Myocyte (in vitro differentiated cells): Measurements from ENCODE around the gene CD99. TPM values are rescaled to one million over a fixed set of nuclear protein-coding genes. Genes with fewer than 3 reads are reported as not detected.
"Not testable (repeated sequence)": the region's sequence is repeated elsewhere in the genome, so short reads cannot be mapped to it uniquely, and the experiment has no call there.

Experiments used
- DNase-seq: peaks from one replicate; pipeline ENCODE4 v3.0.0-alpha.2; 2012; ENCODE audit warnings: low read depth
- total RNA-seq: library from RNA; depleted of rRNA; stranded (reverse); fragments of >200 nt; gene quantifications from 2 replicates; pipeline ENCODE4 v1.2.3, GENCODE V29; 2014

CD99 gene
- total RNA-seq, 1 donor from 2014 or later, result 559 TPM

- DNase-seq, result no peak
Measured at GRCh38 chrX:2719774-2720447, 28.8 kb downstream of the CD99 start.

- no peak for DNase-seq
Measured at GRCh38 chrX:2723286-2723879, 32.3 kb downstream of the CD99 start.

GRCh38 chrX:2727264-2727663 lies 36.2 kb downstream of the CD99 start:
- not testable (repeated sequence) for DNase-seq

GRCh38 chrX:2732076-2732475 lies 41.0 kb downstream of the CD99 start:
- DNase-seq, result peak; percentile 24

GRCh38 chrX:2732649-2733048 lies 41.6 kb downstream of the CD99 start:
- DNase-seq, result no peak

- no peak for DNase-seq
Measured at GRCh38 chrX:2733286-2733685, 42.2 kb downstream of the CD99 start.

- no peak for DNase-seq
Measured at GRCh38 chrX:2735270-2735669, 44.2 kb downstream of the CD99 start.

- no peak for DNase-seq
Measured at GRCh38 chrX:2740672-2741071, 49.6 kb downstream of the CD99 start.

- no peak for DNase-seq
Measured at GRCh38 chrX:2741386-2741785, 50.3 kb downstream of the CD99 start.

- DNase-seq, result not testable (repeated sequence)
Measured at GRCh38 chrX:2746250-2746649, 55.2 kb downstream of the CD99 start.

GRCh38 chrX:2748171-2748814 lies 57.2 kb downstream of the CD99 start:
- no peak for DNase-seq

- no peak for DNase-seq
Measured at GRCh38 chrX:2748815-2749188, 57.7 kb downstream of the CD99 start.

- no peak for DNase-seq
Measured at GRCh38 chrX:2751291-2751690, 60.2 kb downstream of the CD99 start.

GRCh38 chrX:2751874-2752300 lies 60.8 kb downstream of the CD99 start, which contains the start of gene XG:
TSS of gene XG (plus strand) at chrX:2752040. CDS start at chrX:2752275, 235 bp downstream.
- DNase-seq, result peak; percentile 47

GRCh38 chrX:2752441-2752840 lies 61.3 kb downstream of the CD99 start:
- not testable (repeated sequence) for DNase-seq

- DNase-seq, result peak; percentile 79
Measured at GRCh38 chrX:2755163-2755715, 64.1 kb downstream of the CD99 start.

- no peak for DNase-seq
Measured at GRCh38 chrX:2756548-2756947, 65.5 kb downstream of the CD99 start.

GRCh38 chrX:2761246-2761645 lies 70.2 kb downstream of the CD99 start:
- DNase-seq, result peak; percentile 55

- not testable (repeated sequence) for DNase-seq
Measured at GRCh38 chrX:2762671-2763070, 71.6 kb downstream of the CD99 start.

GRCh38 chrX:2764766-2765548 lies 73.9 kb downstream of the CD99 start:
- not testable (repeated sequence) for DNase-seq

GRCh38 chrX:2765549-2765830 lies 74.4 kb downstream of the CD99 start:
- DNase-seq, result no peak

- DNase-seq, result no peak
Measured at GRCh38 chrX:2766906-2767305, 75.8 kb downstream of the CD99 start.
